H9 (cell line): ENCODE data around the gene PPP1R15A. TPM values are rescaled to one million over a fixed set of nuclear protein-coding genes. Genes with fewer than 3 reads are reported as not detected.
"Not testable (repeated sequence)": the region's sequence is repeated elsewhere in the genome, so short reads cannot be mapped to it uniquely, and the experiment has no call there.

Source experiments
- DNase-seq: peaks from one replicate; pipeline ENCODE4 v3.0.0-alpha.2; 2017
- H2AFZ ChIP-seq: one replicate; pipeline ENCODE4 v1.6.1; 2013; ENCODE audit warnings: mild to moderate bottlenecking, low read length, control low read depth, moderate library complexity
- H2AK5ac ChIP-seq: 2 replicates; pipeline ENCODE4 v1.6.1; 2013; ENCODE audit warnings: low read length, control low read depth, mixed read lengths; ENCODE audit not compliant: insufficient read length
- H2BK120ac ChIP-seq: one replicate; pipeline ENCODE4 v1.6.1; 2013; ENCODE audit warnings: low read depth, mild to moderate bottlenecking, low read length, control low read depth, inconsistent platforms; ENCODE audit not compliant: poor library complexity, severe bottlenecking
- H2BK12ac ChIP-seq: 2 replicates; pipeline ENCODE4 v1.6.1; 2013; ENCODE audit warnings: low read length, control low read depth, mixed read lengths, low read depth; ENCODE audit not compliant: insufficient read length
- H2BK15ac ChIP-seq: 2 replicates; pipeline ENCODE4 v1.6.1; 2013; ENCODE audit warnings: low read depth, low read length, control low read depth
- H2BK20ac ChIP-seq: one replicate; pipeline ENCODE4 v1.6.1; 2013; ENCODE audit warnings: low read depth, mild to moderate bottlenecking, low read length, control low read depth, inconsistent platforms; ENCODE audit not compliant: poor library complexity, severe bottlenecking
- H2BK5ac ChIP-seq: 2 replicates; pipeline ENCODE4 v1.6.1; 2013; ENCODE audit warnings: low read length, control low read depth, mixed read lengths; ENCODE audit not compliant: insufficient read length
- H3K14ac ChIP-seq: 2 replicates; pipeline ENCODE4 v1.6.1; 2013; ENCODE audit warnings: low read length, control low read depth; ENCODE audit not compliant: insufficient read depth
- H3K18ac ChIP-seq: 2 replicates; pipeline ENCODE4 v1.6.1; 2013; ENCODE audit warnings: low read depth, mild to moderate bottlenecking, mixed read lengths, low read length, control low read depth; ENCODE audit not compliant: insufficient read length
- H3K23ac ChIP-seq: 2 replicates; pipeline ENCODE4 v1.6.1; 2013; ENCODE audit warnings: low read length, control low read depth, mixed read lengths, low read depth; ENCODE audit not compliant: insufficient read length
- H3K23me2 ChIP-seq: 2 replicates; pipeline ENCODE4 v1.6.1; 2013; ENCODE audit warnings: low read depth, mild to moderate bottlenecking, mixed read lengths, low read length, control low read depth; ENCODE audit not compliant: insufficient read length, poor library complexity, severe bottlenecking
- H3K27ac ChIP-seq: 2 replicates; pipeline ENCODE4 v1.5.1; 2013; ENCODE audit warnings: low read length, control low read depth, mixed read lengths, low read depth; ENCODE audit not compliant: insufficient read length
- H3K27me3 ChIP-seq: 2 replicates; pipeline ENCODE4 v1.6.1; 2013; ENCODE audit warnings: low read length, control low read depth, inconsistent platforms; ENCODE audit not compliant: insufficient read depth
- H3K4ac ChIP-seq: 2 replicates; pipeline ENCODE4 v1.6.1; 2013; ENCODE audit warnings: low read depth, mild to moderate bottlenecking, control low read depth, inconsistent platforms, low read length, moderate library complexity
- H3K4me1 ChIP-seq: 2 replicates; pipeline ENCODE4 v1.6.1; 2013; ENCODE audit warnings: low read length, control low read depth, inconsistent platforms; ENCODE audit not compliant: insufficient read depth
- H3K4me2 ChIP-seq: 2 replicates; pipeline ENCODE4 v1.6.1; 2013; ENCODE audit warnings: low read length, control low read depth, mixed read lengths; ENCODE audit not compliant: insufficient read length, insufficient read depth
- H3K56ac ChIP-seq: 2 replicates; pipeline ENCODE4 v1.6.1; 2013; ENCODE audit warnings: low read depth, mild to moderate bottlenecking, mixed read lengths, low read length, control low read depth; ENCODE audit not compliant: insufficient read length
- H3K79me1 ChIP-seq: 2 replicates; pipeline ENCODE4 v1.6.1; 2013; ENCODE audit warnings: low read depth, mild to moderate bottlenecking, moderate library complexity, low read length, control low read depth, inconsistent platforms; ENCODE audit not compliant: insufficient read depth, poor library complexity, severe bottlenecking
- H3K79me2 ChIP-seq: 2 replicates; pipeline ENCODE4 v1.6.1; 2013; ENCODE audit warnings: low read length, control low read depth, inconsistent platforms; ENCODE audit not compliant: insufficient read depth
- H3K9ac ChIP-seq: 2 replicates; pipeline ENCODE4 v1.6.1; 2013; ENCODE audit warnings: low read length, control low read depth, mixed read lengths; ENCODE audit not compliant: insufficient read length; ENCODE audit errors: extremely low read depth
- H3K9me3 ChIP-seq: one replicate; pipeline ENCODE4 v1.6.1; 2013; ENCODE audit warnings: low read depth, low read length, inconsistent platforms; ENCODE audit not compliant: control insufficient read depth
- H3T11ph ChIP-seq: one replicate; pipeline ENCODE4 v1.6.1; 2013; ENCODE audit warnings: mild to moderate bottlenecking, low read length, control low read depth, inconsistent platforms
- H4K20me1 ChIP-seq: one replicate; pipeline ENCODE4 v1.6.1; 2013; ENCODE audit not compliant: control insufficient read depth, insufficient read length, insufficient read depth
- H4K5ac ChIP-seq: 2 replicates; pipeline ENCODE4 v1.6.1; 2013; ENCODE audit warnings: low read depth, mild to moderate bottlenecking, mixed read lengths, low read length, control low read depth; ENCODE audit not compliant: insufficient read length
- H4K8ac ChIP-seq: replicated peaks from 2 replicates; pipeline ENCODE4 v1.6.1; 2013; ENCODE audit warnings: low read length, control low read depth, mixed read lengths, low read depth; ENCODE audit not compliant: insufficient read length
- H4K91ac ChIP-seq: 2 replicates; pipeline ENCODE4 v1.6.1; 2013; ENCODE audit warnings: low read depth, mild to moderate bottlenecking, moderate library complexity, mixed read lengths, low read length, control low read depth; ENCODE audit not compliant: insufficient read length
- H3K27ac Mint-ChIP-seq, 3 experiments: 2 replicates in 2 of 3; 3 replicates in 1 of 3; pipeline ENCODE4 v1.8.0; 2020 to 2021; ENCODE audit warnings: mixed read lengths in 3 of 3, mild to moderate bottlenecking in 1 of 3, moderate library complexity in 1 of 3
- H3K27me3 Mint-ChIP-seq: 2 replicates; pipeline ENCODE4 v1.8.0; 2021; ENCODE audit warnings: low read depth, mild to moderate bottlenecking, moderate library complexity, mixed read lengths
- H3K36me3 Mint-ChIP-seq, 3 experiments: 2 replicates in 2 of 3; 3 replicates in 1 of 3; pipeline ENCODE4 v1.8.0; 2020 to 2021; ENCODE audit warnings: low read depth in 3 of 3, mixed read lengths in 3 of 3; ENCODE audit not compliant: insufficient read depth in 1 of 3
- H3K4me1 Mint-ChIP-seq, 2 experiments: 2 replicates each; pipeline ENCODE4 v1.8.0; 2020; ENCODE audit warnings: mixed read lengths in 2 of 2
- H3K4me3 Mint-ChIP-seq, 2 experiments: 2 replicates in 1 of 2; 3 replicates in 1 of 2; pipeline ENCODE4 v1.8.0; 2020 to 2021; ENCODE audit warnings: mild to moderate bottlenecking in 2 of 2, mixed read lengths in 2 of 2, moderate library complexity in 1 of 2
- H3K9me3 Mint-ChIP-seq, 2 experiments: 2 replicates in 1 of 2; 3 replicates in 1 of 2; pipeline ENCODE4 v1.8.0; 2020; ENCODE audit warnings: mild to moderate bottlenecking in 2 of 2, mixed read lengths in 2 of 2, moderate library complexity in 1 of 2
- CTCF ChIP-seq: fragments of 200-600 bp; sonication (generic); conservative IDR thresholded peaks from 3 replicates; pipeline ENCODE4 v1.8.0; 2021; ENCODE audit warnings: antibody characterized with exemption, mild to moderate bottlenecking
- whole genome bisulfite sequencing: extraction: QIAGEN DNeasy Blood & Tissue Kit; methylation state at CpG from one replicate; pipeline ENCODE4 v1.1.7; 2013; ENCODE audit warnings: missing lambda C conversion rate, low lambda C conversion rate, mixed read lengths; ENCODE audit not compliant: insufficient read length; ENCODE audit errors: extremely low coverage; 5-methylcytosine and 5-hydroxymethylcytosine counted together
- total RNA-seq: library from RNA; stranded (reverse); gene quantifications from 2 replicates; pipeline ENCODE4 v1.2.1, GENCODE V29; 2021

Gene PPP1R15A
- total RNA-seq, 1 experiment from 2014 or later, result 17.2 TPM

GRCh38 chr19:48897181-48897580 lies 25.0 kb downstream of the PPP1R15A start:
- Mint-ChIP-seq H3K9me3 (no peaks in the 10 kb centered on the region), H3K36me3 (peaks cover 1 to 8% (median 3%) of the 10 kb centered on the region in 3 experiments; a peak in 5 of 7 replicates), H3K4me3 (peak overlapping the region in 1 of 2 experiments; percentile 77; a peak in 1 of 5 replicates), H3K4me1 (peaks cover 8 to 38% of the 10 kb centered on the region in 2 experiments), H3K27me3 (peaks cover 1% of the 10 kb centered on the region; the same call in 1 of the 2 replicates), H3K27ac (peak overlapping the region in 2 of 3 experiments; percentile 48 to 55; a peak in 3 of 7 replicates)
- no peak overlapping the region for H4K91ac ChIP-seq
- H2BK120ac ChIP-seq, result no peak overlapping the region
- H3T11ph ChIP-seq, result no peak overlapping the region
- no peaks in the 10 kb centered on the region for H3K27me3 ChIP-seq
- no peak overlapping the region for H4K5ac ChIP-seq
- no peaks in the 10 kb centered on the region for H3K9me3 ChIP-seq
- H3K79me2 ChIP-seq, result no peaks in the 10 kb centered on the region
- peaks cover 15% of the 10 kb centered on the region for H3K23me2 ChIP-seq
- H3K23ac ChIP-seq, result no peak overlapping the region
- no peak overlapping the region for H3K4ac ChIP-seq
- H3K79me1 ChIP-seq, result no peaks in the 10 kb centered on the region
- no peak overlapping the region for H3K27ac ChIP-seq
- H3K18ac ChIP-seq, result no peak overlapping the region
- H3K4me1 ChIP-seq, result no peaks in the 10 kb centered on the region
- no peak overlapping the region for H2AK5ac ChIP-seq
- H2BK12ac ChIP-seq, result no peak overlapping the region
- H3K56ac ChIP-seq, result no peak overlapping the region
- no peak overlapping the region for H2AFZ ChIP-seq
- H4K8ac ChIP-seq, result no peak overlapping the region
- TF ChIP-seq CTCF, result no peak
- no peak for DNase-seq
- H2BK15ac ChIP-seq, result no peak overlapping the region
- no CpG with 5 or more reads among the region's 5 CpGs for WGBS
- H3K14ac ChIP-seq, result no peak overlapping the region
- no peak overlapping the region for H3K4me2 ChIP-seq
- no peak overlapping the region for H3K9ac ChIP-seq
- no peak overlapping the region for H2BK20ac ChIP-seq
- no peaks in the 10 kb centered on the region for H4K20me1 ChIP-seq
- no peak overlapping the region for H2BK5ac ChIP-seq

GRCh38 chr19:48899386-48899749 lies 27.1 kb downstream of the PPP1R15A start:
- Histone ChIP-seq H3K23me2 (peaks cover 15% of the 10 kb centered on the region), H3K4me2 (peak overlapping the region; percentile 58)
- H4K8ac ChIP-seq, H4K5ac ChIP-seq, H2BK5ac ChIP-seq, H3K23ac ChIP-seq, H3K79me2 ChIP-seq, H3K27me3 ChIP-seq, H3K27ac ChIP-seq, H3K18ac ChIP-seq, H3K14ac ChIP-seq, H3K9ac ChIP-seq, H2BK120ac ChIP-seq, H2AFZ ChIP-seq, H2BK15ac ChIP-seq, H3K27me3 Mint-ChIP-seq, H2AK5ac ChIP-seq, H3K56ac ChIP-seq, H3K4ac ChIP-seq, H4K91ac ChIP-seq, H2BK20ac ChIP-seq, H3K9me3 Mint-ChIP-seq, H4K20me1 ChIP-seq, H3K4me1 ChIP-seq, H3K79me1 ChIP-seq, H3K9me3 ChIP-seq, DNase-seq, H2BK12ac ChIP-seq, H3T11ph ChIP-seq: not testable (repeated sequence)
- WGBS, result no CpG with 5 or more reads among the region's 11 CpGs
- Mint-ChIP-seq H3K4me3 (peak overlapping the region; percentile 95 to 98), H3K4me1 (peaks cover 8 to 38% of the 10 kb centered on the region in 2 experiments), H3K36me3 (peaks cover 1 to 23% (median 14%) of the 10 kb centered on the region in 3 experiments; a peak in 6 of 7 replicates), H3K27ac (peak overlapping the region in 2 of 3 experiments; percentile 33 to 99; a peak in 4 of 7 replicates)
